Lower leg skin (tissue), 4 donors: Measurements from ENCODE around the gene DEPDC1. TPM values are rescaled to one million over a fixed set of nuclear protein-coding genes. Genes with fewer than 3 reads are reported as not detected.

Experiments used
- DNase-seq, 2 donors: peaks; one replicate each; pipeline ENCODE4 v3.0.0-alpha.2; 2019; ENCODE audit warnings: low spot score in 2 of 2
- H3K4me3 ChIP-seq: fragments of 200-600 bp; sonication (generic); 2 replicates; pipeline ENCODE4 v1.5.1; 2017; ENCODE audit warnings: mild to moderate bottlenecking, low read depth; ENCODE audit not compliant: poor library complexity, severe bottlenecking
- CTCF ChIP-seq, 3 donors: fragments of 450-650 bp; IDR thresholded peaks; one replicate each; pipeline ENCODE4 v1.5.1; 2016; ENCODE audit warnings: antibody characterized with exemption in 3 of 3, mild to moderate bottlenecking in 3 of 3, moderate library complexity in 2 of 3
- POLR2A ChIP-seq, 2 donors: fragments of 450-650 bp; IDR thresholded peaks; one replicate each; pipeline ENCODE4 v1.6.1; 2016 to 2017; ENCODE audit warnings: antibody characterized with exemption in 2 of 2, mild to moderate bottlenecking in 1 of 2, moderate library complexity in 1 of 2
- WGBS, 2 donors: methylation state at CpG; one replicate each; pipeline ENCODE4 v1.1.5; 2018; 5-methylcytosine and 5-hydroxymethylcytosine counted together
- intact Hi-C: fragments of 100-400 bp; cut with DNase I; formaldehyde crosslinking; loops from one replicate; pipeline ENCODE4 v1.15.0; 2023; ENCODE audit warnings: low total_unique reads
- total RNA-seq, 4 donors: library from RNA; depleted of rRNA; stranded (reverse); fragments of >200 nt; gene quantifications; one replicate each; pipeline ENCODE4 v1.1.0, GENCODE V29; 2016

The DEPDC1 gene
- total RNA-seq, 4 donors from 2014 or later: 1.3 to 6.5 (median 2.0) TPM

- TF ChIP-seq POLR2A (IDR thresholded peaks at IDR 0.05) (no peak), CTCF (IDR thresholded peaks at IDR 0.05) (no peak)
- WGBS, 2 donors: 83 to 89% methylated on average over 1 of the region's 1 CpG
- no peak overlapping the region for H3K4me3 ChIP-seq
- intact Hi-C loops: no loop called here
- no peak for DNase-seq
Observed at GRCh38 chr1:68456202-68456601, 40.7 kb downstream of the DEPDC1 start.

- intact Hi-C loops: no loop called here
- TF ChIP-seq CTCF (IDR thresholded peaks at IDR 0.05) (no peak), POLR2A (IDR thresholded peaks at IDR 0.05) (no peak)
- WGBS, 2 donors: 54 to 62% methylated on average over 2 of the region's 2 CpGs
- no peak for DNase-seq
- no peak overlapping the region for H3K4me3 ChIP-seq
Observed at GRCh38 chr1:68454534-68454933, 42.3 kb downstream of the DEPDC1 start.

GRCh38 chr1:68453060-68453670 lies 43.7 kb downstream of the DEPDC1 start:
- DNase-seq: no peak
- 57 to 60% methylated on average over 8 of the region's 8 CpGs for WGBS, 2 donors
- intact Hi-C loops: no loop called here
- no peak overlapping the region for H3K4me3 ChIP-seq
- TF ChIP-seq CTCF (IDR thresholded peaks at IDR 0.05) (no peak), POLR2A (IDR thresholded peaks at IDR 0.05) (no peak)

GRCh38 chr1:68449901-68450300 lies 47.0 kb downstream of the DEPDC1 start, which contains the start of gene RPE65:
Gene RPE65 (minus strand): TSS chr1:68449954. CDS start chr1:68449905, 49 bp downstream.
- intact Hi-C loops: no loop called here
- TF ChIP-seq CTCF (IDR thresholded peaks at IDR 0.05) (no peak), POLR2A (IDR thresholded peaks at IDR 0.05) (no peak)
- 65 to 69% methylated on average over 1 of the region's 1 CpG for WGBS, 2 donors
- H3K4me3 ChIP-seq: no peak within 1 kb of the TSS
- no peak for DNase-seq

- no peak overlapping the region for H3K4me3 ChIP-seq
- intact Hi-C loops: no loop called here
- no peak for TF ChIP-seq POLR2A (IDR thresholded peaks at IDR 0.05)
- no peak for TF ChIP-seq CTCF (IDR thresholded peaks at IDR 0.05)
- 78 to 86% methylated on average over 7 of the region's 7 CpGs for WGBS, 2 donors
- no peak for DNase-seq
Observed at GRCh38 chr1:68448365-68448764, 48.5 kb downstream of the DEPDC1 start.

GRCh38 chr1:68445709-68446108 lies 51.2 kb downstream of the DEPDC1 start:
- no peak for DNase-seq
- WGBS, 2 donors: 92 to 94% methylated on average over 6 of the region's 6 CpGs
- no peak for TF ChIP-seq CTCF (IDR thresholded peaks at IDR 0.05)
- TF ChIP-seq POLR2A (IDR thresholded peaks at IDR 0.05): no peak
- H3K4me3 ChIP-seq: no peak overlapping the region
- intact Hi-C loops: no loop called here
